ENCODE results near the gene PRKAB2. TPM values are rescaled to one million over a fixed set of nuclear protein-coding genes. Genes with fewer than 3 reads are reported as not detected.

PRKAB2 gene
- total and polyA plus RNA-seq, 2 of the 13 experiments (the other 11 are each of a cell fraction or from before 2014, with no cell fraction given) = 44.0 to 118 TPM

GRCh38 chr1:147211577-147211976, 39.3 kb upstream of the PRKAB2 start (continued):
- no peak for TF ChIP-seq CERS6 (CRISPR knock-in tag; IDR thresholded peaks at IDR 0.05)
- TF ChIP-seq LCORL (IDR thresholded peaks at IDR 0.05) = no peak
- no peak for TF ChIP-seq LCORL (CRISPR knock-in tag; IDR thresholded peaks at IDR 0.05)
- TF ChIP-seq MYPOP (CRISPR knock-in tag; IDR thresholded peaks at IDR 0.05) = no peak
- TF ChIP-seq POLR2G (IDR thresholded peaks at IDR 0.05; ENCODE audit: low read depth, low read length) = no peak
- no peak for TF ChIP-seq XBP1 (CRISPR knock-in tag; IDR thresholded peaks at IDR 0.05)
- TF ChIP-seq ZNF616 (CRISPR knock-in tag; IDR thresholded peaks at IDR 0.05; ENCODE audit: low read depth) = no peak
- TF ChIP-seq KDM3A (CRISPR knock-in tag; IDR thresholded peaks at IDR 0.05; ENCODE audit: low read depth) = no peak
- no peak for TF ChIP-seq ZNF780A (CRISPR knock-in tag; IDR thresholded peaks at IDR 0.05)
- TF ChIP-seq MED1 (CRISPR knock-in tag; IDR thresholded peaks at IDR 0.05) = no peak
- 0 out of 2 replicates have a peak, but pooled peaks have one; percentile 39 for TF ChIP-seq HMG20A (CRISPR knock-in tag; IDR thresholded peaks at IDR 0.05; ENCODE audit: borderline replicate concordance)
- TF ChIP-seq MIER2 (CRISPR knock-in tag; IDR thresholded peaks at IDR 0.05) = no peak
- peak; percentile 50; the same call in 1 of the 2 replicates for TF ChIP-seq CREM (IDR thresholded peaks at IDR 0.05)
- TF ChIP-seq CREM (CRISPR knock-in tag; IDR thresholded peaks at IDR 0.05) = no peak
- peak; percentile 28; the same call in 1 of the 2 replicates for TF ChIP-seq PAXIP1 (CRISPR knock-in tag; conservative IDR thresholded peaks at IDR 0.05)
- no peak; the same call in 1 of the 2 replicates for TF ChIP-seq KLF11 (CRISPR knock-in tag; IDR thresholded peaks at IDR 0.05)
- TF ChIP-seq ZBTB49 (CRISPR knock-in tag; IDR thresholded peaks at IDR 0.05; ENCODE audit: borderline replicate concordance) = no peak
- no peak for TF ChIP-seq ZNF281 (CRISPR knock-in tag; IDR thresholded peaks at IDR 0.05; ENCODE audit: borderline replicate concordance)
- no peak for TF ChIP-seq POGK (CRISPR knock-in tag; conservative IDR thresholded peaks at IDR 0.05)
